ENCODE measurements around the gene OSCP1.

Gene OSCP1

GRCh38 chr1:36421649-36422048 is 28.6 kb downstream of the OSCP1 start:
- no peak for TF ChIP-seq CTCF (IDR thresholded peaks at IDR 0.05; ENCODE audit: low read depth, low read length)
- in situ Hi-C loops (cut with HindIII; ENCODE audit: low sequenced_read_pairs), result loop anchor here (25.0 kb wide), 1 partner anchor 284 kb away; the partner anchor contains the start of genes COL8A2 and TRAPPC3
- DNase-seq (ENCODE audit: low read depth, low spot score), result no peak
- no peak overlapping the region for H3K4me3 ChIP-seq (ENCODE audit: low read depth, low read length)

- TF ChIP-seq CTCF (IDR thresholded peaks at IDR 0.05; ENCODE audit: low read depth, low read length), result peak; percentile 96
- H3K4me3 ChIP-seq (ENCODE audit: low read depth, low read length), result no peak overlapping the region
- DNase-seq (ENCODE audit: low read depth, low spot score), result peak; percentile 82
- in situ Hi-C loops (cut with HindIII; ENCODE audit: low sequenced_read_pairs), result loop anchor here (25.0 kb wide), 1 partner anchor 284 kb away; the partner anchor contains the start of genes COL8A2 and TRAPPC3
Observed at GRCh38 chr1:36420836-36421317, 29.4 kb downstream of the OSCP1 start.

GRCh38 chr1:36420409-36420808 is 29.8 kb downstream of the OSCP1 start:
- no peak overlapping the region for H3K4me3 ChIP-seq (ENCODE audit: low read depth, low read length)
- in situ Hi-C loops (cut with HindIII; ENCODE audit: low sequenced_read_pairs), result loop anchor here (25.0 kb wide), 1 partner anchor 283 kb away; the partner anchor contains the start of genes COL8A2 and TRAPPC3
- TF ChIP-seq CTCF (IDR thresholded peaks at IDR 0.05; ENCODE audit: low read depth, low read length), result no peak
- no peak for DNase-seq (ENCODE audit: low read depth, low spot score)

GRCh38 chr1:36419569-36419968 is 30.7 kb downstream of the OSCP1 start:
- H3K4me3 ChIP-seq (ENCODE audit: low read depth, low read length), result no peak overlapping the region
- no peak for DNase-seq (ENCODE audit: low read depth, low spot score)
- TF ChIP-seq CTCF (IDR thresholded peaks at IDR 0.05; ENCODE audit: low read depth, low read length), result no peak
- in situ Hi-C loops (cut with HindIII; ENCODE audit: low sequenced_read_pairs), result loop anchor here (25.0 kb wide), 1 partner anchor 282 kb away; the partner anchor contains the start of genes COL8A2 and TRAPPC3

GRCh38 chr1:36419140-36419539 is 31.1 kb downstream of the OSCP1 start:
- in situ Hi-C loops (cut with HindIII; ENCODE audit: low sequenced_read_pairs), result loop anchor here (25.0 kb wide), 1 partner anchor 282 kb away; the partner anchor contains the start of genes COL8A2 and TRAPPC3
- H3K4me3 ChIP-seq (ENCODE audit: low read depth, low read length), result no peak overlapping the region
- no peak for TF ChIP-seq CTCF (IDR thresholded peaks at IDR 0.05; ENCODE audit: low read depth, low read length)
- no peak for DNase-seq (ENCODE audit: low read depth, low spot score)

GRCh38 chr1:36417931-36418330 is 32.3 kb downstream of the OSCP1 start:
- TF ChIP-seq CTCF (IDR thresholded peaks at IDR 0.05; ENCODE audit: low read depth, low read length), result no peak

More at GRCh38 chr1:36417931-36418330, 32.3 kb downstream of the OSCP1 start:
- no peak overlapping the region for H3K4me3 ChIP-seq (ENCODE audit: low read depth, low read length)
- in situ Hi-C loops (cut with HindIII; ENCODE audit: low sequenced_read_pairs), result loop anchor here (25.0 kb wide), 1 partner anchor 281 kb away; the partner anchor contains the start of genes COL8A2 and TRAPPC3
- no peak for DNase-seq (ENCODE audit: low read depth, low spot score)
